Spleen (tissue), 11 donors: ENCODE results near the gene KCNC1. TPM values are rescaled to one million over a fixed set of nuclear protein-coding genes. Genes with fewer than 3 reads are reported as not detected.

ENCODE experiments used
- DNase-seq: peaks from one replicate; pipeline ENCODE4 v3.0.0-alpha.2; 2020
- H3K27ac ChIP-seq, 8 donors: fragments of 200-600 bp; sonication (generic) in 7 of 8; 1 replicate in 4 of 8; 2 replicates in 4 of 8; pipeline versions ENCODE4 v1.5.0 to v1.8.0; 2016 to 2021; ENCODE audit warnings: inconsistent platforms in 4 of 8, mild to moderate bottlenecking in 4 of 8, moderate library complexity in 1 of 8
- H3K27me3 ChIP-seq, 7 donors: fragments of 200-600 bp; sonication (generic) in 6 of 7; replicated peaks in 1 of 7; 1 replicate in 4 of 7; 2 replicates in 3 of 7; pipeline versions ENCODE4 v1.5.0 to v1.8.0; 2016 to 2021; ENCODE audit warnings: inconsistent platforms in 3 of 7, mild to moderate bottlenecking in 1 of 7
- H3K36me3 ChIP-seq, 6 donors: fragments of 200-600 bp; sonication (generic) in 5 of 6; 1 replicate in 4 of 6; 2 replicates in 2 of 6; pipeline versions ENCODE4 v1.5.0 to v1.8.0; 2016 to 2021; ENCODE audit warnings: inconsistent platforms in 2 of 6
- H3K4me1 ChIP-seq, 6 donors: fragments of 200-600 bp; sonication (generic) in 5 of 6; 1 replicate in 3 of 6; 2 replicates in 3 of 6; pipeline versions ENCODE4 v1.5.0 to v1.8.0; 2016 to 2021; ENCODE audit warnings: inconsistent platforms in 3 of 6
- H3K4me3 ChIP-seq, 8 donors: fragments of 200-600 bp; sonication (generic) in 7 of 8; 1 replicate in 4 of 8; 2 replicates in 4 of 8; pipeline versions ENCODE4 v1.5.0 to v1.8.0; 2016 to 2021; ENCODE audit warnings: inconsistent platforms in 4 of 8, mild to moderate bottlenecking in 4 of 8, moderate library complexity in 2 of 8
- H3K9me3 ChIP-seq, 8 donors: fragments of 200-600 bp; sonication (generic) in 7 of 8; 1 replicate in 4 of 8; 2 replicates in 4 of 8; pipeline versions ENCODE4 v1.5.0 to v1.8.0; 2016 to 2021; ENCODE audit warnings: inconsistent platforms in 4 of 8
- POLR2A ChIP-seq, 3 donors: fragments of 450-650 bp; IDR thresholded peaks; one replicate each; pipeline ENCODE4 v1.5.1; 2017; ENCODE audit warnings: antibody characterized with exemption in 3 of 3, mild to moderate bottlenecking in 1 of 3
- POLR2AphosphoS5 ChIP-seq, 3 donors: sonication (generic); formaldehyde crosslinking; IDR thresholded peaks; one replicate each; pipeline ENCODE4 v1.5.1; 2017; ENCODE audit warnings: antibody characterized with exemption in 3 of 3
- WGBS, 5 donors: extraction: QIAGEN DNeasy Blood & Tissue Kit in 3 of 5; methylation state at CpG; one replicate each; pipeline versions ENCODE4 v1.1.5 to v1.1.7; 2013 to 2018; 5-methylcytosine and 5-hydroxymethylcytosine counted together
- intact Hi-C: fragments of 100-400 bp; cut with DNase I; formaldehyde crosslinking; loops from one replicate; pipeline ENCODE4 v1.15.0; 2023; ENCODE audit warnings: low total_unique reads
- polyA plus RNA-seq, 3 donors: library from polyadenylated mRNA; stranded (reverse); fragments of 200-250 nt; gene quantifications; one replicate each; pipeline ENCODE4 v1.2.1, GENCODE V29; 2013
- total RNA-seq, 7 donors: library from RNA; depleted of rRNA in 3 of 7; stranded (reverse); fragments of >200 nt in 3 of 7; fragmentation: NEBNext Ultra II Directional in 4 of 7; extraction: Animal tissue kit (Norgen Biotek cat#: 25700) in 4 of 7; gene quantifications; one replicate each; pipeline versions ENCODE4 v1.1.0 to v1.2.1, GENCODE V29; 2016 to 2021
- TF ChIP-seq, protein P1 (sequence below), 11 experiments: fragments of 200-600 bp in 7 of 11; fragments of 450-650 bp in 4 of 11; sonication (generic) in 4 of 11; IDR thresholded peaks in 8 of 11; conservative IDR thresholded peaks in 3 of 11; 1 replicate in 7 of 11; 2 replicates in 4 of 11; pipeline versions ENCODE4 v1.4.0 to v1.8.0; 2016 to 2021; ENCODE audit warnings: antibody characterized with exemption in 11 of 11, inconsistent platforms in 4 of 11, mild to moderate bottlenecking in 1 of 11
- donor health status: healthy with polysubstance abuse.
- donor health status: DM: no; HTN: no; CAD: no; lungs with moderate emphysema.
- donor health status: DM: no; HTN: no; CAD: no.
- donor health status: Bipolar disorder and iron deficiency.
- donor health status: healthy.
- donor health status: DM: no; HTN: no; CAD: no.
- donor health status: DM: yes; HTN: yes; CAD: no.

KCNC1 gene
- total and polyA plus RNA-seq, 10 donors: not detected

DNA sequence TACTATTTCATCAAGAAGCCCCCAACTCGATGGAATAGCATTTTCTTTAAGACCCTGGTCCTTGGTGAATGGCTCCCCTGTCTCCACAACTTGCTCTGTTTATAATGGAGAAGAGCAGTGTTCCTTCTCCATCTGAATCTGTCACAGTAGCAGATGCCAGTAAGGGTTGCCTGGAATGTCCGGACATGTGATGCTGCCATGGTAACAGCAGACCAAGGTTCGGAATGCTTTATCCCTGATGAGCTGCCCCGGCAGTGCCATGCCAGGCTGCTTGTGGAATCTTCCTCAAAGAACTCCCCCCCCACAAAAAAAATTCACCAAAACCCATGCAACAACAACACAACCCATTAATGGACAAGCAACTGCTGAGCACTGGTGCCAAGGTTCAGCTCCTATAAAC, 72.5 kb downstream of the KCNC1 start:
- no peak overlapping the region for H3K27ac ChIP-seq
- TF ChIP-seq POLR2AphosphoS5 (IDR thresholded peaks at IDR 0.05): no peak
- TF ChIP-seq, protein P1, sequence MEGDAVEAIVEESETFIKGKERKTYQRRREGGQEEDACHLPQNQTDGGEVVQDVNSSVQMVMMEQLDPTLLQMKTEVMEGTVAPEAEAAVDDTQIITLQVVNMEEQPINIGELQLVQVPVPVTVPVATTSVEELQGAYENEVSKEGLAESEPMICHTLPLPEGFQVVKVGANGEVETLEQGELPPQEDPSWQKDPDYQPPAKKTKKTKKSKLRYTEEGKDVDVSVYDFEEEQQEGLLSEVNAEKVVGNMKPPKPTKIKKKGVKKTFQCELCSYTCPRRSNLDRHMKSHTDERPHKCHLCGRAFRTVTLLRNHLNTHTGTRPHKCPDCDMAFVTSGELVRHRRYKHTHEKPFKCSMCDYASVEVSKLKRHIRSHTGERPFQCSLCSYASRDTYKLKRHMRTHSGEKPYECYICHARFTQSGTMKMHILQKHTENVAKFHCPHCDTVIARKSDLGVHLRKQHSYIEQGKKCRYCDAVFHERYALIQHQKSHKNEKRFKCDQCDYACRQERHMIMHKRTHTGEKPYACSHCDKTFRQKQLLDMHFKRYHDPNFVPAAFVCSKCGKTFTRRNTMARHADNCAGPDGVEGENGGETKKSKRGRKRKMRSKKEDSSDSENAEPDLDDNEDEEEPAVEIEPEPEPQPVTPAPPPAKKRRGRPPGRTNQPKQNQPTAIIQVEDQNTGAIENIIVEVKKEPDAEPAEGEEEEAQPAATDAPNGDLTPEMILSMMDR (IDR thresholded peaks at IDR 0.05 in 8 of 11, conservative IDR thresholded peaks at IDR 0.05 in 3 of 11): no peak
- H3K36me3 ChIP-seq: peaks cover 0 to 3% (median 0%) of the 10 kb centered on the region in 6 donors
- H3K4me3 ChIP-seq: no peak overlapping the region
- no peaks in the 10 kb centered on the region for H3K4me1 ChIP-seq
- no peaks in the 10 kb centered on the region for H3K9me3 ChIP-seq
- intact Hi-C loops: no loop called here
- DNase-seq: no peak
- no peaks in the 10 kb centered on the region for H3K27me3 ChIP-seq
- WGBS, 5 donors: 85 to 95% (median 91%) methylated on average over 4 of the region's 4 CpGs

DNA sequence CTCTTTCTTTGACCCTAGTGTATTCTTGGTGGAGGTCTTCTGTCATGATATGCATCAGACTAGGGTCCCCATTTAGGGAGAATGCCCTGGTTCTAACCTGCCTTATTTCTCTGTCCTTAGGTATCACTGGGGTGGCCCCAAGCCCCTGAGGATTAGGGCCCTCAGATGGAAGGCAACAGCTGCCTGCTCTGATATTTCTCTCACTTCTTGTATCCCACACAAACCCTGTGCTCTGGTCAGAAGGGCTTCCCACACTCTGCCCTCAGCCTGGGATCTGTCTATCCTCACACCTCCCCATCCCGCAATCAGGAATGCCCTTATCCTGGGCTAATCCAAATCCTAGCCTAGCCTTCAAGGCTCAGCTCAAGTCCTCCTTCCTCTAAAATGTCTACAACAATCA, 75.5 kb downstream of the KCNC1 start:
- intact Hi-C loops: no loop called here
- 96 to 100% (median 96%) methylated on average over 1 of the region's 1 CpG for WGBS, 5 donors
- Histone ChIP-seq H3K9me3 (no peaks in the 10 kb centered on the region), H3K4me1 (peaks cover 0 to 9% (median 0%) of the 10 kb centered on the region in 6 donors), H3K36me3 (peaks cover 0 to 9% (median 0%) of the 10 kb centered on the region in 6 donors), H3K27ac (no peak overlapping the region), H3K4me3 (no peak overlapping the region), H3K27me3 (no peaks in the 10 kb centered on the region)
- TF ChIP-seq, protein P1 (IDR thresholded peaks at IDR 0.05 in 8 of 11, conservative IDR thresholded peaks at IDR 0.05 in 3 of 11): no peak
- TF ChIP-seq POLR2AphosphoS5 (IDR thresholded peaks at IDR 0.05) (no peak), POLR2A (IDR thresholded peaks at IDR 0.05) (no peak)
- DNase-seq: no peak

DNA sequence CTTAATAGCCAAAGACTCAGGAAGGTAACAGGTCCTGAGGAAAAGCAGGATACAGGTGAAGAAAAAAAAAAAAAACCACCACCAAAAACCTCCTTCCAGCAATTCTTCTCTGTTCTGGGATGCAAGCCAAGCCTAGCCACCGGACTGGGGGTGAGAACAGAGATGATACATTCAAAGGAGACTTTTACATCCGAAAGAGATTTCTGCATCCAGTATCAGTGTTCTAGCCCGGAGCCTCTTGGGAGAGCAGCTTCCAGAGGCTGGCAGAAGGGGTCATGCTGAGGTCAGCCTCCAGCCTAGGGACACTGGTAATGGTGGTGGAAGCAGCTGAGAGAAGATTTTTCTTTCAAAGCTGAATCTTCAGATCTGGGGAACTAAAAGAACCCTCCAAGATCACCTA, 76.2 kb downstream of the KCNC1 start:
- H3K4me3 ChIP-seq: no peak overlapping the region
- H3K9me3 ChIP-seq: no peaks in the 10 kb centered on the region
- DNase-seq: no peak
- no peak overlapping the region for H3K27ac ChIP-seq
- intact Hi-C loops: no loop called here
- no peaks in the 10 kb centered on the region for H3K27me3 ChIP-seq
- 67 to 92% (median 69%) methylated on average over 3 of the region's 3 CpGs for WGBS, 5 donors
- H3K36me3 ChIP-seq: peaks cover 0 to 9% (median 0%) of the 10 kb centered on the region in 6 donors
- TF ChIP-seq, protein P1 (IDR thresholded peaks at IDR 0.05 in 8 of 11, conservative IDR thresholded peaks at IDR 0.05 in 3 of 11): no peak
- TF ChIP-seq POLR2AphosphoS5 (IDR thresholded peaks at IDR 0.05): no peak
- TF ChIP-seq POLR2A (IDR thresholded peaks at IDR 0.05): no peak
- peaks cover 0 to 9% (median 0%) of the 10 kb centered on the region in 6 donors for H3K4me1 ChIP-seq

DNA sequence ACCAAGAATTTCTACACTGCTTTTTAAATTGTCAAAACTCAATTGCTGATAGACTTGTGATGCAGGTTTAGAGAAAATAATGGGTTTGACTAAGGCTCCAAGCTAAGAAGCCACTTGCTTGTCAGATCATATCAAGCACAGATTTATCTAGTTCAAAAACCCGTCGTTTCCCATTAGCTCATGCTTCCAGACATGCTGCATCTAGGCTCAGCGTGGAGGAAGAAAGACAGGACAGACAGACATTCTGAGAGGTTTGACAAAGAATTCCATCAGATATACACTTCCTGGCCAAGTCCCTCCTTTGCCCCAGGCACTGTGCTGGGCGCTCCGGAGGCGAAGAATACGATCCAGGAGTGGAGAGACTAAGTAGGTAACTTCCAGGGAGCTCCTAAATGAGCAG, 76.8 kb downstream of the KCNC1 start:
- 86 to 98% (median 95%) methylated on average over 7 of the region's 7 CpGs for WGBS, 5 donors
- Histone ChIP-seq H3K27me3 (no peaks in the 10 kb centered on the region), H3K9me3 (no peaks in the 10 kb centered on the region), H3K36me3 (peaks cover 0 to 9% (median 0%) of the 10 kb centered on the region in 6 donors), H3K4me3 (no peak overlapping the region), H3K27ac (no peak overlapping the region), H3K4me1 (peaks cover 0 to 9% (median 0%) of the 10 kb centered on the region in 6 donors)
- no peak for TF ChIP-seq POLR2A (IDR thresholded peaks at IDR 0.05)
- TF ChIP-seq, protein P1 (IDR thresholded peaks at IDR 0.05 in 8 of 11, conservative IDR thresholded peaks at IDR 0.05 in 3 of 11): no peak
- TF ChIP-seq POLR2AphosphoS5 (IDR thresholded peaks at IDR 0.05): no peak
- no peak for DNase-seq
- intact Hi-C loops: no loop called here
